ENCODE results near the gene ADCK2.

The ADCK2 gene

DNA sequence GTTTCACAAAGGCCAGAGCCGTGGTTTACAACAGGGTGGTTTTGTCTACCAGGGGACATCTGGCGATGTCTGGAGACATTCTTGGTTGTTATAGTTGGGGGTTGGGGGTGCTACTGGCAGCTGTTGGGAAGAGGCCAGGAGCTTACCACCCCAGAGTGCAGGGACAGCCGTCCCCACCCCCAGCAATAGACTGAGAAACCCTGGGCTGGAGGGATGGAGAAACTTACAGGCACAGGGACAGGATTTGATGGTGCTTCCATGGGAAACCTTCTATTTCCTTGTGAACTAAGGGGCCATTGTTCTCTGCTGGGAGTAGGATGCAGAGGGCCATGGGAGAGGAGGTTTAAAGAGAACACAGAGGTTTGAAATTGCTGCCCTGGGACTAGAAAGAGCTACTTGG lies 10.9 kb downstream of the ADCK2 start:
- POLR2A ChIA-PET = interaction anchor here (1.0 kb wide), 1 partner anchor 9 kb away, joined by 3 read pairs; no protein-coding TSS in a partner anchor
- no peak for DNase-seq
- 100% methylated on average over 2 of the region's 3 CpGs for WGBS (ENCODE audit: insufficient coverage)

DNA sequence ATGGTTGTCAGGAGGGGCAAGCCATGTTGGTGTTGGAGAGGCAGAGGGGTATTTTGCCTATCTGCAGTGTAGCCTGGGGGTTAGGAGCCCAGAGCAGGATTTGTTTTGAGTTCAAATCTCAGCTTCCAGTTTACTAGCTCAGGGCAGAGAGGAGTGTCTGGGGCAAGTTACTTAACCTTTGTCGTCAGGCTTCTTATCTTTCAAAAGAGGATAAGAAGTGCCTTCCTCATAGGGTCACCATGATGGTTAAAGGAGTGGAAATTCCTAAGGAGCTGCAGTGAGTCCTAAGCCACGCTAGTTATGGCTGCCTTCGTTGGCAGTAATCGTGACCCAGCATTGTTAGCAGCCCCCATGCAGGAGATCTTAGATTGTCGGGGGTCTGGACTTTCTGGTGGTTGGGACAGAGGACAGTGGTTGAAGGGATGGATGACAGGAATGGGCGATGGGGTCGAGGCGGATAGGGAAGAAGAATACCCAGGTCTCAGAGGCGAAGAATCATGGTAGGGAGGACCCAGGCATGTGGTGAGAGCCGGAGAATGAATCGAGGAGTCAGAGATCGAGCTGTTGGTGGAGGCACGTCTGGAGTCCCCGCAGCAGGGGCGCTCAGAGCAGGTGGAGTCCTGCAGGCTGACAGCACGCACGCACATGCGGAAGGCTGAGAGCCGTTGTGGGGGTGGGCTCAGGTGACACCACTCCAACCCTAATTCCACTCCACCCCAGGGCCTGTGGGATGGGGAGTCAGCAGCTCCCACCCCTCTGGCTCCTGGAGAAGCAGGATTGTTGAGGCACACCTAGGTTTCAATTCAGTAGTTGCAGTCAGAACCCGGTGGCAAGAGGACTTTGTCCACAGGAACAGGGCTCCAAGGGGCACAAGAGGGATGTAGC lies 11.6 kb downstream of the ADCK2 start:
- CTCF ChIA-PET = interaction anchor here (4.5 kb wide), 1 partner anchor 9 kb away, joined by 25 read pairs; no protein-coding TSS in a partner anchor

More for the DNA sequence above, 10.9 kb downstream of the ADCK2 start:
- CTCF ChIA-PET = interaction anchor here (4.5 kb wide), 1 partner anchor 9 kb away, joined by 25 read pairs; no protein-coding TSS in a partner anchor
- H3K4me3 ChIP-seq (ENCODE audit: control insufficient read depth in 1 of 7, extremely low read depth in 1 of 7, insufficient read depth in 4 of 7, low read depth in 2 of 7, low read length in 6 of 7) = no peak overlapping the region
- H3K36me3 ChIP-seq (ENCODE audit: control insufficient read depth in 4 of 4, insufficient read depth in 4 of 4, low read length in 3 of 4) = peaks cover 11 to 69% (median 24%) of the 10 kb centered on the region in 4 experiments
- H3K27ac ChIP-seq (ENCODE audit: insufficient read depth in 1 of 2, low read depth in 1 of 2, low read length in 2 of 2, poor library complexity in 1 of 2, severe bottlenecking in 2 of 2) = no peak overlapping the region
- H3K9me3 ChIP-seq (ENCODE audit: control extremely low read depth in 1 of 5, control insufficient read depth in 4 of 5, insufficient read depth in 2 of 5, low read depth in 1 of 5, low read length in 4 of 5) = no peaks in the 10 kb centered on the region
- H3K4me1 ChIP-seq (ENCODE audit: control extremely low read depth in 1 of 4, control insufficient read depth in 4 of 4, insufficient read depth in 4 of 4, low read length in 3 of 4) = no peaks in the 10 kb centered on the region
- H3K27me3 ChIP-seq (replicated peaks in 2 of 5; ENCODE audit: control insufficient read depth in 4 of 5, insufficient read depth in 5 of 5, low read length in 4 of 5) = no peaks in the 10 kb centered on the region

DNA sequence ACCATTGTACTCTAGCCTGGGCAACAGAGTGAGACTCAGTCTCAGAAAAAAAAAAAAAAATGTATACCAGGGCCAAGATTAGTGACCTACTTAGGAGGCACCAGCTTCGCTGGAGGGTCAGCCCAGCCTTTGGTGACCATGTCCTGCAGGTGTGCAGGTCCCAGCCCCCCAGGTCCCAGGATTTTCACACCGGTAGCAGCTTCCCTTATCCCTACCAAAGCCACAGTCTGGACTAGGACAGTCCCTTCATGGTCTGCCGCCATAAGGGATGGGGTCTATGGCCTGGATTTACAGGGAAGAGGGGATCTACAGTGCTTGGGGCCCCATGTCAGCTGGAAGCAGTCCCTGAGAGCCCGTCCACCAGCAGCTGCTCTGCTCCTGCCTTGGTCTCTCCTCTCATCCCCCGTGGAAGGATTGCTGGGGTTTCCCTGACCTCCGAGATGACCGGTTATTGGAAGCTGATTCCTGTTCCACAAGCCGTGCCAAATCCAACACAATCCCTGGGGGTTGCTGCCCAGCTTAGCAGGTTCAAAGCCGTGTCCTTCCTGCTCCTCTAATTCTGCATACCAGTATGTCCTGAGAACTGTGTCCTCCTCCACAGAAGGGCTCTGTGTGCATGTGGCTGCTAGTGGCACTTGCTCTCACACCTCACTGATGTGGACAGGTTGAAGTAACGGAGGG lies 12.8 kb downstream of the ADCK2 start:
- peaks cover 11 to 63% (median 26%) of the 10 kb centered on the region in 4 experiments for H3K36me3 ChIP-seq (ENCODE audit: control insufficient read depth in 4 of 4, insufficient read depth in 4 of 4, low read length in 3 of 4)
- ChIA-PET CTCF (interaction anchor here (4.5 kb wide), 1 partner anchor 11 kb away, joined by 25 read pairs; no protein-coding TSS in a partner anchor), POLR2A (interaction anchor here (0.8 kb wide), 1 partner anchor 11 kb away, joined by 3 read pairs; no protein-coding TSS in a partner anchor)
- no peak overlapping the region for H3K27ac ChIP-seq (ENCODE audit: insufficient read depth in 1 of 2, low read depth in 1 of 2, low read length in 2 of 2, poor library complexity in 1 of 2, severe bottlenecking in 2 of 2)
- no peak overlapping the region for H3K4me3 ChIP-seq (ENCODE audit: control insufficient read depth in 1 of 7, extremely low read depth in 1 of 7, insufficient read depth in 4 of 7, low read depth in 2 of 7, low read length in 6 of 7)
- no peaks in the 10 kb centered on the region for H3K4me1 ChIP-seq (ENCODE audit: control extremely low read depth in 1 of 4, control insufficient read depth in 4 of 4, insufficient read depth in 4 of 4, low read length in 3 of 4)
- WGBS (ENCODE audit: insufficient coverage) = 95% methylated on average over 7 of the region's 10 CpGs
- H3K27me3 ChIP-seq (replicated peaks in 2 of 5; ENCODE audit: control insufficient read depth in 4 of 5, insufficient read depth in 5 of 5, low read length in 4 of 5) = no peaks in the 10 kb centered on the region
- no peak for DNase-seq
- H3K9me3 ChIP-seq (ENCODE audit: control extremely low read depth in 1 of 5, control insufficient read depth in 4 of 5, insufficient read depth in 2 of 5, low read depth in 1 of 5, low read length in 4 of 5) = no peaks in the 10 kb centered on the region

More for the DNA sequence above, 11.6 kb downstream of the ADCK2 start:
- no peak overlapping the region for H3K27ac ChIP-seq (ENCODE audit: insufficient read depth in 1 of 2, low read depth in 1 of 2, low read length in 2 of 2, poor library complexity in 1 of 2, severe bottlenecking in 2 of 2)
- no peak for DNase-seq
- H3K4me3 ChIP-seq (ENCODE audit: control insufficient read depth in 1 of 7, extremely low read depth in 1 of 7, insufficient read depth in 4 of 7, low read depth in 2 of 7, low read length in 6 of 7) = no peak overlapping the region
- no peaks in the 10 kb centered on the region for H3K27me3 ChIP-seq (replicated peaks in 2 of 5; ENCODE audit: control insufficient read depth in 4 of 5, insufficient read depth in 5 of 5, low read length in 4 of 5)
- no peaks in the 10 kb centered on the region for H3K9me3 ChIP-seq (ENCODE audit: control extremely low read depth in 1 of 5, control insufficient read depth in 4 of 5, insufficient read depth in 2 of 5, low read depth in 1 of 5, low read length in 4 of 5)
- POLR2A ChIA-PET = interaction anchor here (1.0 kb wide), 1 partner anchor 9 kb away, joined by 3 read pairs; no protein-coding TSS in a partner anchor
- WGBS (ENCODE audit: insufficient coverage) = 97% methylated on average over 17 of the region's 20 CpGs
- no peaks in the 10 kb centered on the region for H3K4me1 ChIP-seq (ENCODE audit: control extremely low read depth in 1 of 4, control insufficient read depth in 4 of 4, insufficient read depth in 4 of 4, low read length in 3 of 4)
- H3K36me3 ChIP-seq (ENCODE audit: control insufficient read depth in 4 of 4, insufficient read depth in 4 of 4, low read length in 3 of 4) = peaks cover 11 to 65% (median 22%) of the 10 kb centered on the region in 4 experiments

DNA sequence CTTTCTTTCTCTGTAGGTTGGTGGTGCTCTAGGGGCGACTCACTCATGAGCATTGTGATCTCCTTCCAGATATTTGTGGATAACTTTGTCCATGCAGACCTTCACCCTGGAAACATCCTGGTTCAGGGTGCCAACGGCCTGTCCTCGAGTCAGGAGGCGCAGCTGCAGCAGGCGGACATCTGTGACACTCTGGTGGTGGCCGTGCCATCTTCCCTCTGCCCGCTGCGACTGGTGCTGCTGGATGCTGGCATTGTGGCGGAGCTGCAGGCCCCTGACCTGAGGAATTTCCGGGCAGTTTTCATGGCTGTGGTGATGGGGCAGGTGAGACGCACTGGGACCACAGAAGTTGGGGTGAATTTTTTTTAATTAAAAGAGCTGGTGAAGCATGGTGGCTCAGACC lies 14.2 kb downstream of the ADCK2 start:
- no peak for DNase-seq
- Histone ChIP-seq H3K27me3 (replicated peaks in 2 of 5; ENCODE audit: control insufficient read depth in 4 of 5, insufficient read depth in 5 of 5, low read length in 4 of 5) (no peaks in the 10 kb centered on the region), H3K36me3 (ENCODE audit: control insufficient read depth in 4 of 4, insufficient read depth in 4 of 4, low read length in 3 of 4) (peaks cover 4 to 60% (median 25%) of the 10 kb centered on the region in 4 experiments), H3K27ac (ENCODE audit: insufficient read depth in 1 of 2, low read depth in 1 of 2, low read length in 2 of 2, poor library complexity in 1 of 2, severe bottlenecking in 2 of 2) (no peak overlapping the region), H3K9me3 (ENCODE audit: control extremely low read depth in 1 of 5, control insufficient read depth in 4 of 5, insufficient read depth in 2 of 5, low read depth in 1 of 5, low read length in 4 of 5) (no peaks in the 10 kb centered on the region), H3K4me1 (ENCODE audit: control extremely low read depth in 1 of 4, control insufficient read depth in 4 of 4, insufficient read depth in 4 of 4, low read length in 3 of 4) (no peaks in the 10 kb centered on the region), H3K4me3 (ENCODE audit: control insufficient read depth in 1 of 7, extremely low read depth in 1 of 7, insufficient read depth in 4 of 7, low read depth in 2 of 7, low read length in 6 of 7) (no peak overlapping the region)
- POLR2A ChIA-PET = no interaction called here
- WGBS (ENCODE audit: insufficient coverage) = 99% methylated on average over 11 of the region's 11 CpGs
- CTCF ChIA-PET = interaction anchor here (1.0 to 4.5 kb wide), 2 partner anchors 12 to 28 kb away, joined by 3 to 25 read pairs; no protein-coding TSS in a partner anchor

DNA sequence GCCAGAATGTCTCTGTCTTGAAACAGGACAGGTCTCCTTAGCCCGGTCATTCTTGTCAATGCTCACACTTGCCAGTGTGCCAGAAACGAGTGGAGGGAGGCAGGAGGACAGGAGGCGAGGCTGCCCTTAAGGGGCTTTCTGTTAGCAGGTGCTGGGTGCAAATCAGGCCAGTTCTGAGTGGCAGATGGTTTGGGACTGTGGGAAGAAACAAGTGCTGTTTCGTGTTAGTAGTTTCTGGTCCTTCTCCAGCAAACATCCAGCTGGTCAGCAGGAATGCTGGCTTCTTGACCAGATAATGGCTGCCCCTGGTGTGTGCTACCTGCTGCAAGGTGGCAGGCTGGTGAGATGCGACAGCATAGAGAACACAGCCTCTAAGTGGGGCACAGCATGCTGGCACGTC lies 15.6 kb downstream of the ADCK2 start:
- WGBS (ENCODE audit: insufficient coverage) = 93% methylated on average over 4 of the region's 6 CpGs
- H3K9me3 ChIP-seq (ENCODE audit: control extremely low read depth in 1 of 5, control insufficient read depth in 4 of 5, insufficient read depth in 2 of 5, low read depth in 1 of 5, low read length in 4 of 5) = no peaks in the 10 kb centered on the region
- no peak overlapping the region for H3K4me3 ChIP-seq (ENCODE audit: control insufficient read depth in 1 of 7, extremely low read depth in 1 of 7, insufficient read depth in 4 of 7, low read depth in 2 of 7, low read length in 6 of 7)
- no peaks in the 10 kb centered on the region for H3K4me1 ChIP-seq (ENCODE audit: control extremely low read depth in 1 of 4, control insufficient read depth in 4 of 4, insufficient read depth in 4 of 4, low read length in 3 of 4)
- ChIA-PET CTCF (interaction anchor here (1.6 to 2.2 kb wide), 2 partner anchors 10 to 11 kb away, joined by 3 to 4 read pairs; no protein-coding TSS in a partner anchor), POLR2A (no interaction called here)
- H3K27me3 ChIP-seq (replicated peaks in 2 of 5; ENCODE audit: control insufficient read depth in 4 of 5, insufficient read depth in 5 of 5, low read length in 4 of 5) = no peaks in the 10 kb centered on the region
- no peak overlapping the region for H3K27ac ChIP-seq (ENCODE audit: insufficient read depth in 1 of 2, low read depth in 1 of 2, low read length in 2 of 2, poor library complexity in 1 of 2, severe bottlenecking in 2 of 2)
- H3K36me3 ChIP-seq (ENCODE audit: control insufficient read depth in 4 of 4, insufficient read depth in 4 of 4, low read length in 3 of 4) = peaks cover 3 to 58% (median 24%) of the 10 kb centered on the region in 4 experiments
- no peak for DNase-seq

DNA sequence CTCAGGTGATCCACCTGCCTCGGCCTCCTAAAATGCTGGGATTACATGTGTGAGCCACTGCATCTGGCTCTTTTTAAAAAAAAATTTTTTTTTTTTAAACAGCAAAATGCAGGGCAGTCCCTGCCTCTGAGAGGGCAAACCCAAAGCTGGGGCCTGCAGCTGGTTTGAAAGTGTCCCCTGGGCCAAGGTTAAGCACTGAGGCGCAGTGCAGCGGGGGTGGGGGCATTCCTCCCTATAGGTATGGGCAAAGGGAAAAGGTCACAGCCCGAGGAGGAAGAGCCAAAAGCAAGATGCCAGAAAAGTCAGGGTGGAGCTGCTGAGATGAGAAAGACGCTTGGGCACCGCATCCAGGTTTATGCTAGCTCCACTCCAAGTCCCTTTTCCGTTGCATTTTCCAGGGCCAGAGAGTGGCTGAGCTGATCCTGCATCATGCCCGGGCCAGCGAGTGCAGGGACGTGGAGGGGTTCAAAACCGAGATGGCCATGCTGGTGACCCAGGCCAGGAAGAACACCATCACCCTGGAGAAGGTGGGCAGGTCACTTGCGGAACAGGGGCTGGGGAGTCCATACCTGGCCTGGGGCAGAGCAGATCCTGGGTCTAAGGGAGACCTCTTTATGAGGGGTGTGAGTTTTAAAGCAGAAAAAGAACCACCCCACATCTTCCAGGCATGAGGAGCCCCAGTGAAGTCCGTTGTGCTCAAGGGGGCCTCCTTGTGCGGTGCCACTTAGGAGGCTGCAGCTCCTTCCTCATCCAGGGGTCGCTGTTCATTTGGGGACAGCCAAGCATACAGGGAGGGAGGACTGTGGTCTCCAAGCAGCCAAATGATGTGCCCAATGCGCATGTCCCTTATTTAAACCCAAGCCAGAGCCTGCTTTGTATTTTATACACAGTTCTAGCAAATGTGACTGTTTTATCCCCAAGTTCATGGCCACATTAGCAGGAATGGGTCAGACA lies 16.7 kb downstream of the ADCK2 start:
- no peak for DNase-seq
- no peaks in the 10 kb centered on the region for H3K27me3 ChIP-seq (replicated peaks in 2 of 5; ENCODE audit: control insufficient read depth in 4 of 5, insufficient read depth in 5 of 5, low read length in 4 of 5)
- CTCF ChIA-PET = interaction anchor here (1.6 to 2.2 kb wide), 2 partner anchors 10 to 11 kb away, joined by 3 to 4 read pairs; no protein-coding TSS in a partner anchor
- H3K4me1 ChIP-seq (ENCODE audit: control extremely low read depth in 1 of 4, control insufficient read depth in 4 of 4, insufficient read depth in 4 of 4, low read length in 3 of 4) = no peaks in the 10 kb centered on the region
- POLR2A ChIA-PET = no interaction called here
- no peak overlapping the region for H3K27ac ChIP-seq (ENCODE audit: insufficient read depth in 1 of 2, low read depth in 1 of 2, low read length in 2 of 2, poor library complexity in 1 of 2, severe bottlenecking in 2 of 2)
- 96% methylated on average over 15 of the region's 16 CpGs for WGBS (ENCODE audit: insufficient coverage)
- peaks cover 3 to 49% (median 21%) of the 10 kb centered on the region in 4 experiments for H3K36me3 ChIP-seq (ENCODE audit: control insufficient read depth in 4 of 4, insufficient read depth in 4 of 4, low read length in 3 of 4)
- no peaks in the 10 kb centered on the region for H3K9me3 ChIP-seq (ENCODE audit: control extremely low read depth in 1 of 5, control insufficient read depth in 4 of 5, insufficient read depth in 2 of 5, low read depth in 1 of 5, low read length in 4 of 5)
- no peak overlapping the region for H3K4me3 ChIP-seq (ENCODE audit: control insufficient read depth in 1 of 7, extremely low read depth in 1 of 7, insufficient read depth in 4 of 7, low read depth in 2 of 7, low read length in 6 of 7)

Data from common myeloid progenitor, CD34-positive (primary cell).